EL (cell line): ENCODE measurements around the gene TLR7.
A peak's percentile ranks its signal among the peaks of the same experiment; 100 is the strongest.

Experiments
- DNase-seq: peaks from one replicate; pipeline ENCODE4 v3.0.0-alpha.2; 2016

TLR7 gene

DNA sequence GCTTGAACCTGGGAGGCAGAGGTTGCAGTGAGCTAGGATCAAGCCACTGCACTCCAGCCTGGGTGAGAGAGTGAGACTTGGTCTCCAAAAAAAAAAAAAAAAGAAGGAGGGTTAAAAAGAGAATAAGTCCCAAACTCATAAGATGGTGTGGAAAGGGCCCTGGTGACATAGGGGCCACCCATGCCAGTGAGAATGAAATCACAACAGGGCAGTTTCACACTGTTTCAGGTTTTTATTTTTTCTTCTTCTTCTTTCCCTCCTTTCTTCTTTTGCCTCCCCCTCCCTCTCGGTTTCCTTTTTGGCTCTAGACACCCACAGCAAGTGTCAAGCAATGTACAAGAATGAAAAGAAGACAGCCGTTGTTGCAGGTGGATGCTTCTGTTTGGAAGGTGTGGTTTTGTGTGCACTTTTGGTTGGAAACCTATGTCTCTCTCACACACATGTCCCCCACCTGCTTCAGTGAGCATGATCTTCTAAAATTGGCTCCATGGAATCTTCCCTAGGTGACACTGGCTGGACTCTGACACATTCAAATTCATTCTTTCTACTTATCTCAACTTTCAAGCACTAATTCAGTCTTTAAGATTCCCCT lies 25.1 kb downstream of the TLR7 start:
- DNase-seq = no peak

GRCh38 chrX:12892716-12893115 lies 25.8 kb downstream of the TLR7 start:
- no peak for DNase-seq

GRCh38 chrX:12894074-12895030 lies 27.5 kb downstream of the TLR7 start:
- peak; percentile 39 for DNase-seq

DNA sequence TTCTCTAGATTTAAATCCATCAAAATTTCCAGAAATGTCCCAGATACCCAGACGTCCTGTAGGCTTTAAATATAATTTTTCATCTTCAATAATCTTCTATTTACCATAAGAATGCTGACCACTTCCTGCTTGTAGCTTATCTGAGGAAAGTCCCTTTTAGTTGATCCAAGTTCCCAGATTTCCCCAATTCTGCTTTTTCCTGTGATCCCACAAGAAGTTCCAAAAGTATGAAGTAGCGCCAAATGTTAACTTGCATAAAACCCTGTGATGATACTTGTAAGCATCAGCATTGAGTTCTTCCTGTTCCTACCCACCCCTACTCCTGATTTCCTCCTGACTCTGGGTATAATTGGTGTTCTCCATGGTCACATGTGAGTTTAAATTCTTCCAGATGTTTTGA lies 29.0 kb downstream of the TLR7 start:
- DNase-seq = peak; percentile 10

DNA sequence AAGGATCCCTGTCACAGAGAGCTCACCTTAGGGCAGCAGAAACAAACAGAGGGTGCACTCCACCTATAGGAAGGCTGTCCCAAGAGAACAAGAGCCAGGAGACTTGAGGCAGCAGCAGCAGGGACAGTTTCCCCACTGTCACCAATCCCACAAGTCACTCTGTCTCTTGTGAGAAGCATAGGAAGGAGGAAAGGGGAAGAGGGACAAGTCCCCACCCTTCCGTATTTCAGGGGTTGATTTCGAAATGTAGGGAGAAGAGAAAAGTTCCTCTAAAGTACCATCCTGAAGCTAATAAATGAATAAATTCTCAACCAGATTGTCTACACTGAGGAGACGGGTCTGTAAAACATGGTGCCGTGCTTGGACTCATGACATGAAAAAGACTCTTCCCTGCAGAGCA lies 30.1 kb downstream of the TLR7 start:
- no peak for DNase-seq

- no peak for DNase-seq
These were observed 31.2 kb downstream of the TLR7 start for GRCh38 chrX:12898073-12898472.

DNA sequence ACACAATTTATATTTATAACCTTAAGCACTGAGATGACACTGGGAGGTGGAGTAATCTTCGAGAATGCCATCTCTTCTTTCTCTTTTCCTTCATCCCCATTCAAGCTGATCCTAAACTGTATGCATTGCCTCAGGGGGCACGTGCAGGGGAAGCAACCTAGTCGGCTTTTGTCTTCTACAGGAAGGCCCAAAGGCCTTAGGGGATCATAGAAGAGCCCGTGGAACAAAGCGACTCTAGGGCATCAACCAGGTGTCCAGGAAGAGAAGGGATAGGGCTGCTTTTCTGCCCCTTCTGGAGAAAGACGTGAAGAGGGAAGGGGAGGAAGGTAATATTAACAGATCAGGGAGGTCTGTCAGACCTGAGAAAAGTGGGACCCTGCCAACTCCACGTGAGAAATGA lies 32.6 kb downstream of the TLR7 start:
- DNase-seq = no peak

GRCh38 chrX:12901486-12901885 lies 34.6 kb downstream of the TLR7 start:
- peak; percentile 46 for DNase-seq

GRCh38 chrX:12903646-12904045 lies 36.8 kb downstream of the TLR7 start:
- DNase-seq = peak; percentile 6

- no peak for DNase-seq
These were observed 39.3 kb downstream of the TLR7 start, which contains the start of gene TLR8 for GRCh38 chrX:12906046-12906761. Gene TLR8 (plus strand): TSS chrX:12906620. CDS start chrX:12906707, 87 bp downstream.

- no peak for DNase-seq
These were observed 43.7 kb downstream of the TLR7 start for GRCh38 chrX:12910423-12911121.

DNA sequence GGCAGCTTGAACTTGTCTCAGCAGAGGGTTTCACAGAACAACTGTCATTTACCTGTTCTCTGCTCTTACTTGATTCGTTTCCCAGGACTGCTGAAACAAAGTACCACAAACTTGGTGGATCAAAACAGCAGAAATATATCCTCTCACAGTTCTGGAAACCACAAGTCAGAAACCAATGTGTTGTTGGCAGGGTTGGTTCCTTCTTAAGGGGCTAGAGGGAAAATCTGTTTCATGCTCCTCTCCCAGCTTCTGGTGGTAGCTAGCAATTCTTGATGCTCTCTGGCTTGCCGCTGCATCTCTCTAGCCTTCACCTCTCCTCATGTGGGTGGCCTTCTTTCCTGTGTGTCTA lies 44.2 kb downstream of the TLR7 start:
- DNase-seq = no peak

DNA sequence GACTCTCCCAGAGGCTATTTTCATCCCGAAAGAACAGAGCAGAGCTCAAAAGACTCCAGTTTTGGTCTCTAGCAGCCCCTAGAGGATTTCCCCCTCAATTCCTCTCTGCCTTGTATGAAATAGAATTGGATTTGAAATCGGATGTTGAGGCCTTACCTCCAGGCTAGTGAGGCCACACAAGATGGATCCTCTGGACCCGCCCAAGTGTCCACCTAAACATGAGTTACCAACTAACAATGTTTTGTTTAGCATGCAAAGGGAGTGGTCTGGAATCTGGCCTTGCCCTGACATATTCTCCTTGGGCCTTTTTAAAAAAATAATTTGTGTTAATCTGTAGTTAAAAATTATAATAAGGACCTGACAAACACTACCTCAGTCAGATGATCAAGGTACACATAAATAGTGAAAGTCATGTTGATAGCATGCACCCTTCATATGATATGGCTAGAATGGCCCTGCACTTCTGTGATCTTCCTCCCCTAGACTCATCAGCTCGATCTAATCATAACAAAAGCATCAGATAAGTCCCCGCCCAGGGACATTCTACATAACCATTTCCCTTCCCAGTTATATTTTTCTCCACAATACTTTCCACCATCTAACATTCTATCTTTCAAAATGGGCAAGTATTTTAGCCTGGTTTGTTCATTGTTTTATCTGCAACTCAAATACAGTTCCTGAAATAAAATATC lies 46.1 kb downstream of the TLR7 start:
- DNase-seq = no peak

- no peak for DNase-seq
These were observed 50.9 kb downstream of the TLR7 start for GRCh38 chrX:12917753-12918152.

DNA sequence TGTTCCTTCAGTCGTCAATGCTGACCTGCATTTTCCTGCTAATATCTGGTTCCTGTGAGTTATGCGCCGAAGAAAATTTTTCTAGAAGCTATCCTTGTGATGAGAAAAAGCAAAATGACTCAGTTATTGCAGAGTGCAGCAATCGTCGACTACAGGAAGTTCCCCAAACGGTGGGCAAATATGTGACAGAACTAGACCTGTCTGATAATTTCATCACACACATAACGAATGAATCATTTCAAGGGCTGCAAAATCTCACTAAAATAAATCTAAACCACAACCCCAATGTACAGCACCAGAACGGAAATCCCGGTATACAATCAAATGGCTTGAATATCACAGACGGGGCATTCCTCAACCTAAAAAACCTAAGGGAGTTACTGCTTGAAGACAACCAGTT lies 52.2 kb downstream of the TLR7 start:
- no peak for DNase-seq

DNA sequence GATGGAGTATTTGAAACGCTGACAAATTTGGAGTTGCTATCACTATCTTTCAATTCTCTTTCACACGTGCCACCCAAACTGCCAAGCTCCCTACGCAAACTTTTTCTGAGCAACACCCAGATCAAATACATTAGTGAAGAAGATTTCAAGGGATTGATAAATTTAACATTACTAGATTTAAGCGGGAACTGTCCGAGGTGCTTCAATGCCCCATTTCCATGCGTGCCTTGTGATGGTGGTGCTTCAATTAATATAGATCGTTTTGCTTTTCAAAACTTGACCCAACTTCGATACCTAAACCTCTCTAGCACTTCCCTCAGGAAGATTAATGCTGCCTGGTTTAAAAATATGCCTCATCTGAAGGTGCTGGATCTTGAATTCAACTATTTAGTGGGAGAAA lies 52.7 kb downstream of the TLR7 start:
- no peak for DNase-seq

GRCh38 chrX:12920990-12921389 lies 54.1 kb downstream of the TLR7 start:
- DNase-seq = no peak

DNA sequence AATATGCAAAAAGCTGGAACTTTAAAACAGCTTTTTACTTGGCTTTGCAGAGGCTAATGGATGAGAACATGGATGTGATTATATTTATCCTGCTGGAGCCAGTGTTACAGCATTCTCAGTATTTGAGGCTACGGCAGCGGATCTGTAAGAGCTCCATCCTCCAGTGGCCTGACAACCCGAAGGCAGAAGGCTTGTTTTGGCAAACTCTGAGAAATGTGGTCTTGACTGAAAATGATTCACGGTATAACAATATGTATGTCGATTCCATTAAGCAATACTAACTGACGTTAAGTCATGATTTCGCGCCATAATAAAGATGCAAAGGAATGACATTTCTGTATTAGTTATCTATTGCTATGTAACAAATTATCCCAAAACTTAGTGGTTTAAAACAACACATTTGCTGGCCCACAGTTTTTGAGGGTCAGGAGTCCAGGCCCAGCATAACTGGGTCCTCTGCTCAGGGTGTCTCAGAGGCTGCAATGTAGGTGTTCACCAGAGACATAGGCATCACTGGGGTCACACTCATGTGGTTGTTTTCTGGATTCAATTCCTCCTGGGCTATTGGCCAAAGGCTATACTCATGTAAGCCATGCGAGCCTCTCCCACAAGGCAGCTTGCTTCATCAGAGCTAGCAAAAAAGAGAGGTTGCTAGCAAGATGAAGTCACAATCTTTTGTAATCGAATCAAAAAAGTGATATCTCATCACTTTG lies 55.2 kb downstream of the TLR7 start:
- no peak for DNase-seq

DNA sequence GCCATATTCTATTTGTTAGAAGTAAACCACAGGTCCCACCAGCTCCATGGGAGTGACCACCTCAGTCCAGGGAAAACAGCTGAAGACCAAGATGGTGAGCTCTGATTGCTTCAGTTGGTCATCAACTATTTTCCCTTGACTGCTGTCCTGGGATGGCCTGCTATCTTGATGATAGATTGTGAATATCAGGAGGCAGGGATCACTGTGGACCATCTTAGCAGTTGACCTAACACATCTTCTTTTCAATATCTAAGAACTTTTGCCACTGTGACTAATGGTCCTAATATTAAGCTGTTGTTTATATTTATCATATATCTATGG lies 55.7 kb downstream of the TLR7 start:
- no peak for DNase-seq

GRCh38 chrX:12929701-12930100 lies 62.8 kb downstream of the TLR7 start:
- peak; percentile 28 for DNase-seq

- no peak for DNase-seq
These were observed 63.3 kb downstream of the TLR7 start for GRCh38 chrX:12930150-12930549.

- no peak for DNase-seq
These were observed 65.4 kb downstream of the TLR7 start for GRCh38 chrX:12932244-12932643.
